Calu3 (cell line): Measurements from ENCODE around the gene THAP4. TPM values are rescaled to one million over a fixed set of nuclear protein-coding genes. Genes with fewer than 3 reads are reported as not detected.

Source experiments
- BruUV-seq: library from RNA; stranded (reverse); fragments of 400-500 nt; replicated peaks from 2 replicates; lab custom pipeline; 2021; lab: Mats Ljungman, UMichigan
- CTCF ChIA-PET: fragments of 300-600 bp; sonication (Branson Sonifier 250); formaldehyde crosslinking; loops from one replicate; lab custom pipeline; 2022; ENCODE audit warnings: antibody characterized with exemption; lab: Charles Lee
- DNase-seq: peaks from one replicate; pipeline ENCODE4 v3.0.0; 2022
- H3K27ac Mint-ChIP-seq: one replicate; pipeline ENCODE4 v1.8.0; 2022; ENCODE audit warnings: mixed read lengths; ENCODE audit not compliant: unreplicated experiment
- H3K27me3 Mint-ChIP-seq: one replicate; pipeline ENCODE4 v1.8.0; 2022; ENCODE audit warnings: mixed read lengths; ENCODE audit not compliant: unreplicated experiment
- H3K36me3 Mint-ChIP-seq: one replicate; pipeline ENCODE4 v1.8.0; 2022; ENCODE audit warnings: mild to moderate bottlenecking, moderate library complexity, mixed read lengths; ENCODE audit not compliant: insufficient read depth, unreplicated experiment
- H3K4me1 Mint-ChIP-seq: one replicate; pipeline ENCODE4 v1.8.0; 2022; ENCODE audit warnings: mild to moderate bottlenecking, low read depth, mixed read lengths; ENCODE audit not compliant: unreplicated experiment
- H3K4me3 Mint-ChIP-seq: one replicate; pipeline ENCODE4 v1.8.0; 2022; ENCODE audit warnings: mild to moderate bottlenecking, low read depth, moderate library complexity, mixed read lengths; ENCODE audit not compliant: unreplicated experiment
- H3K9me3 Mint-ChIP-seq: one replicate; pipeline ENCODE4 v1.8.0; 2022; ENCODE audit warnings: low read depth, mixed read lengths; ENCODE audit not compliant: unreplicated experiment
- CTCF ChIP-seq: fragments of 200-600 bp; IDR thresholded peaks from one replicate; pipeline ENCODE4 v1.8.0; 2022; ENCODE audit warnings: antibody characterized with exemption; ENCODE audit not compliant: unreplicated experiment
- intact Hi-C: fragments of 100-400 bp; cut with micrococcal nuclease; formaldehyde crosslinking; loops from one replicate; pipeline ENCODE4 v1.10.0; 2022; ENCODE audit not compliant: unreplicated experiment
- total RNA-seq: library from RNA; stranded (reverse); gene quantifications from 2 replicates; pipeline ENCODE4 v1.2.3, GENCODE V29; 2022

Gene THAP4
- total RNA-seq, 1 experiment from 2014 or later = 57.5 TPM

GRCh38 chr2:241550616-241551580 is 86.1 kb downstream of the THAP4 start:
- Mint-ChIP-seq H3K27ac (no peak overlapping the region), H3K4me1 (peaks cover 9% of the 10 kb centered on the region), H3K27me3 (peaks cover 29% of the 10 kb centered on the region), H3K4me3 (peak overlapping the region; percentile 54), H3K36me3 (no peaks in the 10 kb centered on the region), H3K9me3 (no peaks in the 10 kb centered on the region)
- BruUV-seq = no TSS peak
- no peak for DNase-seq
- CTCF ChIA-PET = no interaction called here
- no peak for TF ChIP-seq CTCF
- intact Hi-C loops = no loop called here

- intact Hi-C loops = no loop called here
- no peak for TF ChIP-seq CTCF
- Mint-ChIP-seq H3K9me3 (no peaks in the 10 kb centered on the region), H3K27me3 (peaks cover 23% of the 10 kb centered on the region), H3K36me3 (no peaks in the 10 kb centered on the region), H3K27ac (no peak overlapping the region), H3K4me1 (peaks cover 9% of the 10 kb centered on the region), H3K4me3 (no peak overlapping the region)
- no peak for DNase-seq
- BruUV-seq = no TSS peak
- CTCF ChIA-PET = no interaction called here
Measured at GRCh38 chr2:241548451-241548835, 88.5 kb downstream of the THAP4 start.

- no peak for DNase-seq
- Mint-ChIP-seq H3K4me1 (peaks cover 9% of the 10 kb centered on the region), H3K4me3 (no peak overlapping the region), H3K27me3 (peaks cover 18% of the 10 kb centered on the region), H3K36me3 (no peaks in the 10 kb centered on the region), H3K9me3 (no peaks in the 10 kb centered on the region), H3K27ac (no peak overlapping the region)
- CTCF ChIA-PET = no interaction called here
- TF ChIP-seq CTCF = no peak
- BruUV-seq = no TSS peak
- intact Hi-C loops = no loop called here
Measured at GRCh38 chr2:241547781-241548450, 89.0 kb downstream of the THAP4 start.

- no peak for TF ChIP-seq CTCF
- intact Hi-C loops = no loop called here
- CTCF ChIA-PET = no interaction called here
- Mint-ChIP-seq H3K9me3 (no peaks in the 10 kb centered on the region), H3K4me1 (peaks cover 1% of the 10 kb centered on the region), H3K36me3 (no peaks in the 10 kb centered on the region), H3K4me3 (no peak overlapping the region), H3K27me3 (peaks cover 8% of the 10 kb centered on the region), H3K27ac (no peak overlapping the region)
- no peak for DNase-seq
- BruUV-seq = no TSS peak
Measured at GRCh38 chr2:241546771-241547498, 90.0 kb downstream of the THAP4 start.
